Heart right ventricle (tissue), 16 donors: Measurements from ENCODE around the gene KIAA0513. TPM values are rescaled to one million over a fixed set of nuclear protein-coding genes. Genes with fewer than 3 reads are reported as not detected.
A peak's percentile ranks its signal among the peaks of the same experiment; 100 is the strongest.

Experiments
- ATAC-seq, 8 donors: fragments of 200-7000 bp; cut with Tn5 transposase; one replicate each; pipeline ENCODE4 v1.9.1; 2020; ENCODE audit warnings: mild to moderate bottlenecking in 8 of 8, moderate library complexity in 8 of 8, moderate number of reproducible peaks in 1 of 8
- DNase-seq, 2 donors: peaks; one replicate each; pipeline ENCODE4 v3.0.0-alpha.2; 2020
- H3K27ac ChIP-seq, 10 donors: fragments of 200-600 bp; sonication (generic) in 2 of 10; one replicate each; pipeline versions ENCODE4 v1.5.0 to v1.8.0; 2020 to 2022; ENCODE audit warnings: mild to moderate bottlenecking in 3 of 10
- H3K27me3 ChIP-seq, 7 donors: fragments of 200-600 bp; one replicate each; pipeline ENCODE4 v1.8.0; 2021 to 2022; ENCODE audit warnings: mild to moderate bottlenecking in 2 of 7
- H3K36me3 ChIP-seq, 9 donors: fragments of 200-600 bp; sonication (generic) in 1 of 9; one replicate each; pipeline versions ENCODE4 v1.5.0 to v1.8.0; 2020 to 2022; ENCODE audit warnings: mild to moderate bottlenecking in 2 of 9
- H3K4me1 ChIP-seq, 9 donors: fragments of 200-600 bp; sonication (generic) in 1 of 9; one replicate each; pipeline versions ENCODE4 v1.5.0 to v1.8.0; 2020 to 2022; ENCODE audit warnings: mild to moderate bottlenecking in 4 of 9
- H3K4me3 ChIP-seq, 10 donors: fragments of 200-600 bp; sonication (generic) in 2 of 10; one replicate each; pipeline versions ENCODE4 v1.5.0 to v1.8.0; 2020 to 2022; ENCODE audit warnings: mild to moderate bottlenecking in 7 of 10, moderate library complexity in 2 of 10
- H3K9me3 ChIP-seq, 11 donors: fragments of 200-600 bp in 10 of 11; sonication (generic) in 2 of 11; one replicate each; pipeline versions ENCODE4 v1.5.0 to v1.8.0; 2013 to 2022; ENCODE audit warnings: mild to moderate bottlenecking in 2 of 11, control low read depth in 1 of 11, moderate library complexity in 1 of 11
- WGBS, 2 donors: extraction: QIAGEN DNeasy Blood & Tissue Kit; methylation state at CpG; one replicate each; pipeline ENCODE4 v1.1.7; 2013; ENCODE audit warnings: inconsistent platforms in 1 of 2; 5-methylcytosine and 5-hydroxymethylcytosine counted together
- intact Hi-C, 10 donors: fragments of 100-400 bp; cut with DNase I; formaldehyde crosslinking; loops; one replicate each; pipeline versions ENCODE4 v1.11.1 to v1.14.2; 2022
- polyA plus RNA-seq, 2 donors: library from polyadenylated mRNA; stranded (reverse); fragments of 200-250 nt; gene quantifications; one replicate each; pipeline ENCODE4 v1.2.3, GENCODE V29; 2013
- total RNA-seq, 10 donors: library from RNA; stranded (reverse); fragmentation: NEBNext Ultra II Directional in 3 of 10; extraction: Animal tissue kit (Norgen Biotek cat#: 25700) in 3 of 10; gene quantifications; one replicate each; pipeline versions ENCODE4 v1.2.1 to v1.2.4, GENCODE V29; 2021 to 2023
- TF ChIP-seq, protein P1 (sequence below), 9 donors: fragments of 200-600 bp; sonication (generic) in 2 of 9; IDR thresholded peaks; one replicate each; pipeline versions ENCODE4 v1.5.0 to v1.8.0; 2021 to 2022; ENCODE audit warnings: antibody characterized with exemption in 9 of 9, mild to moderate bottlenecking in 5 of 9, moderate library complexity in 1 of 9
- donor health status: Arrhythmogenic right ventricular cardiomyopathy.
- donor health status: ischemic (EF 13 %, LVEDD 7.1; RV severe dilation, severe dysfunction).
- donor health status: healthy with polysubstance abuse.
- donor health status: DM: no; HTN: yes; CAD: no.
- donor health status: DM: no; HTN: no; CAD: no.
- donor health status: ischemic (EF 25% LVEDD 6.9; RV normal size, moderate dysfunction).
- donor health status: ischemic (EF 25% LVEDD 5.7; RV mildly dilated, moderate dysfunction).
- donor health status: healthy.
- donor health status: DM: yes; HTN: yes; CAD: no.
- donor health status: Ischemic cardiomyopathy.
- donor health status: ischemic (EF 35%, LVEDD 5.7; RV mildly dilated, moderate dysfunction).
- donor health status: nonischemic (EF 11% LVEDD 7.7; RV severe dilation, severe dysfunction).
- donor health status: DM: yes; HTN: yes; CAD: no.
- donor health status: PGD.
- donor health status: ischemic (EF 29% LVEDD 5.4; RV normal size, mild dysfunction).
- donor health status: nonischemic (EF 23%, LVEDD 6.1; RV moderate dilation, normal function).

Gene KIAA0513
- total and polyA plus RNA-seq, 12 donors = 2.4 to 10.9 (median 8.3) TPM

DNA sequence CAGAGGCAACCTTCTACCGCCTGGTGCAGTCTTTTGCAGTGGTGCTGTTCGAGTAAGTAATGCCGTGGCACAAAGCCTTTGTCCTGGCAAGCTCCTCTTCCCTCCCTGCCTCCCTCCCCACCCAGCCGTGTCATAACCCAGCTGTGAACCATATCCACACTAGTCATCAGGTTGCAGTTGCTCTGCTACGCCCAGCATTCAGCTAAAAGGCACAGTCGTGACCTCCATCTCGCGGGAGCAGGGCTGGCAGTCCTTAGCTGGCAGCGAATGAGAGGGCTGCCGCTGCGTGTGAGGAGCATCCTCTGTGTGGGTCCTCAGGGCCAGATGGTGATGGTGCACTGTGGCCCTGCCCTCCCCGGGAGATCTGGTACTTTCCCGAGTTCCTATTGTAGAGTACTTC is 45.4 kb downstream of the KIAA0513 start:
- 79 to 80% methylated on average over 13 of the region's 13 CpGs for WGBS, 2 donors
- TF ChIP-seq, protein P1, sequence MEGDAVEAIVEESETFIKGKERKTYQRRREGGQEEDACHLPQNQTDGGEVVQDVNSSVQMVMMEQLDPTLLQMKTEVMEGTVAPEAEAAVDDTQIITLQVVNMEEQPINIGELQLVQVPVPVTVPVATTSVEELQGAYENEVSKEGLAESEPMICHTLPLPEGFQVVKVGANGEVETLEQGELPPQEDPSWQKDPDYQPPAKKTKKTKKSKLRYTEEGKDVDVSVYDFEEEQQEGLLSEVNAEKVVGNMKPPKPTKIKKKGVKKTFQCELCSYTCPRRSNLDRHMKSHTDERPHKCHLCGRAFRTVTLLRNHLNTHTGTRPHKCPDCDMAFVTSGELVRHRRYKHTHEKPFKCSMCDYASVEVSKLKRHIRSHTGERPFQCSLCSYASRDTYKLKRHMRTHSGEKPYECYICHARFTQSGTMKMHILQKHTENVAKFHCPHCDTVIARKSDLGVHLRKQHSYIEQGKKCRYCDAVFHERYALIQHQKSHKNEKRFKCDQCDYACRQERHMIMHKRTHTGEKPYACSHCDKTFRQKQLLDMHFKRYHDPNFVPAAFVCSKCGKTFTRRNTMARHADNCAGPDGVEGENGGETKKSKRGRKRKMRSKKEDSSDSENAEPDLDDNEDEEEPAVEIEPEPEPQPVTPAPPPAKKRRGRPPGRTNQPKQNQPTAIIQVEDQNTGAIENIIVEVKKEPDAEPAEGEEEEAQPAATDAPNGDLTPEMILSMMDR (IDR thresholded peaks at IDR 0.05) = no peak
- Histone ChIP-seq H3K4me1 (peaks cover 0 to 9% (median 0%) of the 10 kb centered on the region in 9 donors), H3K27me3 (no peaks in the 10 kb centered on the region), H3K4me3 (no peak overlapping the region), H3K36me3 (peaks cover 0 to 88% (median 5%) of the 10 kb centered on the region in 9 donors), H3K27ac (no peak overlapping the region), H3K9me3 (no peaks in the 10 kb centered on the region)
- peak; percentile 28 to 92 (median 66) for ATAC-seq
- intact Hi-C loops = no loop called here
- peak; percentile 20 to 46 for DNase-seq

DNA sequence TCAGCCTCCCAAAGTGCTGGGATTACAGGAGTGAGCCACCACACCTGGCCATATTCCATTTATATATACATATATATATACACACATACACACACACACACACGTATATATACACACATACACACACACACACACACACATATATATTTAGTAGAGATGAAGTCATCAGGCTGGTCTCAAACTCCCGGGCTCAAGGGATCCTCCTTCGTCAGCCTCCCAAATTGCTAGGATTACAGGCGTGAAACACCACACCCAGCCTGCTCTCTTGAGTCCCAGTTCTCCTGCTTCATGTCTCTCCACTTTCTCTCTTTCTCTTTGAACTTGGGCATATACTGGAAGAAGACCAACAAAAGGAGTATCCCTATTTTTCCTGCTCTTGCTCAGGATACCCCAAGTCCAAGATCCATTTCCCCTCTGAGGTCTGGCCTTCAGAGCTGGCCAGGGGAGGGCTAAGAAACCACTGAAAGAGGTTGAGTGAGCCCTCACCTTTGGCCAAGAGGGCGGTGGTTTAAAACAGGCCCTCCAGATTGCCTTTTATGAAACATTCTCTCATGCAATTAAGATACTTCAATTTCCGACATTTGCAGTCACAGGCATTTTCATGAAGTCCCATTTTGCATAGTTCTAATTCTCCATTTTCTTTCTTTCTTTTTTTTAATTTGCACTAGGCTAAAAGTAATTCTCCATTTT is 46.8 kb downstream of the KIAA0513 start:
- intact Hi-C loops = no loop called here

DNA sequence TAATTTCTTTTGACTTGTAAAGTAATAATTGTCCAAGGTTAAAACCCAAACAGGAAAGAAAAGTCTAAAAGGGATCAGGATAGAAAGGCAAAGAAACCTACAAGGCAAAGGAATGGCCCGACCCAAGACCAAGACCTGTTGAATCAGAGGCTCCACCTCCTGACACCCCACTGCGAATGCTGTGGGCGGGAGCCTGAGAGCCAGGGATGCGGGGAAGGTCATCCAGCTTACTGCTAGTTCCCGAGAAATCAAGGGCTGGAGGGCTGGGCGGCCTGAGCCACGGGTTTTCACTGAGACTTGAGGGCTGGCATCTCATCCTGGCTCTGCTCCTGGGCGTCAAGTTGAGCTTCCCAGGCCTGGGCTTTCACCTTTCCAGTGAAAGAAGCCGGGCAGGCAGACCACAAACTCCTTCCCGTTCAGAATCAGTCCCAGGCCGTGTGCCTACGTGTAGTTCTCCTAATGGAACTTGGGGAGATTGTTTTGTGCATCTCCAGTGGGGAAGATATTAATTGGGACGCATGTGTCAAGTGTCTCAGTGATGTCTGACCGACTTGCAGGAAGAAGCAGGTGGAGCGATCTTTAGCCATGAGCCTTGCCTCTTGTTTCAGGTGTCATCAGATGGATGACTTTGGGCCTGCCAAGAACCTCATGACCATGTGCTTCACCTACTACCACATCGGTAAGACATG is 47.8 kb downstream of the KIAA0513 start:
- ATAC-seq (no peak), DNase-seq (no peak)
- intact Hi-C loops = no loop called here
- TF ChIP-seq, protein P1 (IDR thresholded peaks at IDR 0.05) = no peak
- H3K27me3 ChIP-seq = no peaks in the 10 kb centered on the region
- no peak overlapping the region for H3K4me3 ChIP-seq
- H3K36me3 ChIP-seq = peaks cover 0 to 89% (median 10%) of the 10 kb centered on the region in 9 donors
- H3K4me1 ChIP-seq = peaks cover 0 to 9% (median 0%) of the 10 kb centered on the region in 9 donors
- H3K27ac ChIP-seq = no peak overlapping the region
- H3K9me3 ChIP-seq = no peaks in the 10 kb centered on the region
- 95 to 96% methylated on average over 16 of the region's 16 CpGs for WGBS, 2 donors

More for the DNA sequence above, 46.8 kb downstream of the KIAA0513 start:
- Histone ChIP-seq H3K27ac (no peak overlapping the region), H3K36me3 (peaks cover 0 to 88% (median 10%) of the 10 kb centered on the region in 9 donors), H3K4me3 (no peak overlapping the region), H3K27me3 (no peaks in the 10 kb centered on the region), H3K9me3 (no peaks in the 10 kb centered on the region), H3K4me1 (peaks cover 0 to 9% (median 0%) of the 10 kb centered on the region in 9 donors)
- TF ChIP-seq, protein P1 (IDR thresholded peaks at IDR 0.05) = no peak
- 91 to 94% methylated on average over 6 of the region's 6 CpGs for WGBS, 2 donors
- ATAC-seq (no peak), DNase-seq (no peak)

DNA sequence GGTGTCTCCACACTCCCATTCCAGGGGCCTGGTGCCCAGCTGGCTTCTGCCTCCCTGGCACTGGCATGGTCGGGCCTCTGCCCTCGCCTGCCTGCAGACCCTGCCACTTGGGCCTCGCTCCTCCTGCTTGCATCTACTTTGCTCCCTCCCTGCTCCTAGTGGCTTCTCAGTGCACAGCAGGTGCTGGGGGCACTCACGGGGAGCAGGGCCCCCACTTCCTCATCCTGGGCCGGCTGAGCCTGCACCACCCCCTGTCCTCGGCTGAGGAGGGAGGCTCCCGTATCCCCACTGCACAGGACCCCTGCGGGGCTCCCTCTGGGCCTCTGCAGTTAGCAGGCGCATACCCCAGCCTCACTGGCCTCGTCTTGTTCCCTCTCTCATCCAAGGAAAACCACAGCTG is 49.4 kb downstream of the KIAA0513 start:
- Histone ChIP-seq H3K36me3 (peaks cover 0 to 92% (median 10%) of the 10 kb centered on the region in 9 donors), H3K4me3 (no peak overlapping the region), H3K9me3 (no peaks in the 10 kb centered on the region), H3K27me3 (no peaks in the 10 kb centered on the region), H3K4me1 (peaks cover 0 to 9% (median 0%) of the 10 kb centered on the region in 9 donors), H3K27ac (no peak overlapping the region)
- 88 to 89% methylated on average over 10 of the region's 10 CpGs for WGBS, 2 donors
- no peak for ATAC-seq
- DNase-seq = no peak
- TF ChIP-seq, protein P1 (IDR thresholded peaks at IDR 0.05) = no peak
- intact Hi-C loops = no loop called here
